ENCODE results near the gene ARHGEF39. TPM values are rescaled to one million over a fixed set of nuclear protein-coding genes. Genes with fewer than 3 reads are reported as not detected.
A peak's percentile ranks its signal among the peaks of the same experiment; 100 is the strongest.

The ARHGEF39 gene
- total RNA-seq, 1 donor from 2014 or later, result 1.6 TPM

- Mint-ChIP-seq H3K4me1 (ENCODE audit: unreplicated experiment) (peaks cover 8% of the 10 kb centered on the region), H3K36me3 (ENCODE audit: unreplicated experiment) (peaks cover 11% of the 10 kb centered on the region), H3K4me3 (ENCODE audit: unreplicated experiment) (no peak overlapping the region), H3K9me3 (ENCODE audit: unreplicated experiment) (no peaks in the 10 kb centered on the region), H3K27me3 (ENCODE audit: unreplicated experiment) (peaks cover 31% of the 10 kb centered on the region), H3K27ac (ENCODE audit: unreplicated experiment) (no peak overlapping the region)
- TF ChIP-seq CTCF (IDR thresholded peaks at IDR 0.05), result peak; percentile 66
- no peak for DNase-seq (ENCODE audit: extremely low spot score, unreplicated experiment)
Observed at GRCh38 chr9:35611230-35611797, 53.7 kb downstream of the ARHGEF39 start.

GRCh38 chr9:35609820-35610163 lies 55.2 kb downstream of the ARHGEF39 start:
- peaks cover 18% of the 10 kb centered on the region for H3K27me3 Mint-ChIP-seq (ENCODE audit: unreplicated experiment)
- no peak overlapping the region for H3K4me3 Mint-ChIP-seq (ENCODE audit: unreplicated experiment)
- no peak for TF ChIP-seq CTCF (IDR thresholded peaks at IDR 0.05)
- H3K27ac Mint-ChIP-seq (ENCODE audit: unreplicated experiment), result no peak overlapping the region
- peaks cover 10% of the 10 kb centered on the region for H3K4me1 Mint-ChIP-seq (ENCODE audit: unreplicated experiment)
- DNase-seq (ENCODE audit: extremely low spot score, unreplicated experiment), result no peak
- H3K36me3 Mint-ChIP-seq (ENCODE audit: unreplicated experiment), result peaks cover 11% of the 10 kb centered on the region
- H3K9me3 Mint-ChIP-seq (ENCODE audit: unreplicated experiment), result no peaks in the 10 kb centered on the region

Small RNAs within 50 kb of the gene (microRNA-seq; reads per million reads assigned to microRNA genes)
- gene MIR6852 (ENCODE audit: unreplicated experiment), result 1.6 reads per million

Other genes with a start within 250 kb of the ARHGEF39 start
- gene RUSC2, start 175.1 kb downstream of the ARHGEF39 start, total RNA-seq, result 59.4 and 67.1 TPM in 2 replicates
- gene TESK1, start 59.9 kb downstream of the ARHGEF39 start, total RNA-seq, result 44.4 and 53.5 TPM in 2 replicates
- 0.57 and 0.91 TPM in 2 replicates for gene CD72, start 46.8 kb downstream of the ARHGEF39 start, total RNA-seq
- not detected in 2 replicates for gene SIT1, start 14.3 kb downstream of the ARHGEF39 start, total RNA-seq
- 14,337 and 15,426 TPM in 2 replicates for gene RMRP, start 7.2 kb downstream of the ARHGEF39 start, total RNA-seq
- gene CCDC107, start 6.9 kb downstream of the ARHGEF39 start, total RNA-seq, result 30.0 and 31.3 TPM in 2 replicates
- gene CA9, start 8.7 kb upstream of the ARHGEF39 start, total RNA-seq, result not detected in 2 replicates
- gene TPM2, start 24.7 kb upstream of the ARHGEF39 start, total RNA-seq, result 476 and 515 TPM in 2 replicates
- 433 and 439 TPM in 2 replicates for gene TLN1, start 67.0 kb upstream of the ARHGEF39 start, total RNA-seq
- 39.0 and 45.4 TPM in 2 replicates for gene CREB3, start 67.5 kb upstream of the ARHGEF39 start, total RNA-seq
- gene GBA2, start 84.0 kb upstream of the ARHGEF39 start, total RNA-seq, result 64.0 and 69.8 TPM in 2 replicates
- gene RGP1, start 84.1 kb upstream of the ARHGEF39 start, total RNA-seq, result 35.9 and 38.4 TPM in 2 replicates
- gene MSMP, start 89.1 kb upstream of the ARHGEF39 start, total RNA-seq, result 0.56 TPM in 1 of 2 replicates, not detected in the other
- 26.8 and 28.1 TPM in 2 replicates for gene NPR2, start 126.4 kb upstream of the ARHGEF39 start, total RNA-seq
- gene SPAG8, start 147.1 kb upstream of the ARHGEF39 start, total RNA-seq, result 2.4 TPM in 2 replicates
- 35.4 and 36.0 TPM in 2 replicates for gene HINT2, start 149.8 kb upstream of the ARHGEF39 start, total RNA-seq
- gene FAM221B, start 163.5 kb upstream of the ARHGEF39 start, total RNA-seq, result not detected in 2 replicates
- 25.6 and 29.9 TPM in 2 replicates for gene TMEM8B, start 164.0 kb upstream of the ARHGEF39 start, total RNA-seq
- not detected in 2 replicates for gene OR13J1, start 205.2 kb upstream of the ARHGEF39 start, total RNA-seq
- 3.0 and 3.7 TPM in 2 replicates for gene HRCT1, start 241.0 kb upstream of the ARHGEF39 start, total RNA-seq
- gene SPAAR, start 244.3 kb upstream of the ARHGEF39 start, total RNA-seq, result 0.56 TPM in 1 of 2 replicates, not detected in the other